NK-92 (cell line): ENCODE data around the gene ARID3C.

Experiments used
- DNase-seq: peaks from one replicate; lab custom pipeline; 2025; ENCODE audit not compliant: unreplicated experiment; lab: John Stamatoyannopoulos, UW

The ARID3C gene

GRCh38 chr9:34628656-34629490, at the start of gene ARID3C:
TSS of gene ARID3C (minus strand) at chr9:34629066. CDS start at chr9:34628014, 1,052 bp downstream.
- no peak for DNase-seq

GRCh38 chr9:34675869-34676268, 47.0 kb upstream of the ARID3C start:
- DNase-seq: no peak

- no peak for DNase-seq
Observed at GRCh38 chr9:34675048-34675714, 46.3 kb upstream of the ARID3C start.

GRCh38 chr9:34674440-34674839, 45.6 kb upstream of the ARID3C start:
- DNase-seq: no peak

GRCh38 chr9:34671307-34671706, 42.4 kb upstream of the ARID3C start:
- DNase-seq: no peak

- no peak for DNase-seq
Observed at GRCh38 chr9:34669809-34670562, 41.1 kb upstream of the ARID3C start.

- peak; percentile 26 for DNase-seq
Observed at GRCh38 chr9:34665381-34666250, 36.8 kb upstream of the ARID3C start.

GRCh38 chr9:34665067-34665380, 36.2 kb upstream of the ARID3C start:
- no peak for DNase-seq

- no peak for DNase-seq
Observed at GRCh38 chr9:34664281-34665066, 35.6 kb upstream of the ARID3C start.

- DNase-seq: no peak
Observed at GRCh38 chr9:34663303-34663605, 34.4 kb upstream of the ARID3C start.

- no peak for DNase-seq
Observed at GRCh38 chr9:34662526-34663302, 33.8 kb upstream of the ARID3C start, which contains the start of gene CCL27. TSS of gene CCL27 (minus strand) at chr9:34662657. CDS start at chr9:34662633, 24 bp downstream.

- DNase-seq: no peak
Observed at GRCh38 chr9:34659592-34660253, 30.9 kb upstream of the ARID3C start.

- DNase-seq: no peak
Observed at GRCh38 chr9:34658461-34658860, 29.6 kb upstream of the ARID3C start.

GRCh38 chr9:34656992-34657391, 28.1 kb upstream of the ARID3C start:
- DNase-seq: no peak

GRCh38 chr9:34655394-34655793, 26.5 kb upstream of the ARID3C start:
- DNase-seq: no peak

GRCh38 chr9:34654323-34655051, 25.6 kb upstream of the ARID3C start:
- DNase-seq: no peak

- DNase-seq: no peak
Observed at GRCh38 chr9:34653151-34654072, 24.5 kb upstream of the ARID3C start.
